Esophagus muscularis mucosa (tissue), 4 donors: ENCODE measurements around the gene CERCAM. TPM values are rescaled to one million over a fixed set of nuclear protein-coding genes. Genes with fewer than 3 reads are reported as not detected.
A peak's percentile ranks its signal among the peaks of the same experiment; 100 is the strongest.

Experiments
- DNase-seq: peaks from one replicate; pipeline ENCODE4 v3.0.0-alpha.2; 2017; ENCODE audit errors: extremely low spot score
- H3K27ac ChIP-seq, 4 donors: fragments of 200-600 bp; sonication (generic); replicated peaks in 1 of 4; 1 replicate in 3 of 4; 2 replicates in 1 of 4; pipeline ENCODE4 v1.5.1; 2016 to 2019; ENCODE audit warnings: mild to moderate bottlenecking in 1 of 4
- H3K27me3 ChIP-seq, 4 donors: fragments of 200-600 bp; sonication (generic); one replicate each; pipeline versions ENCODE4 v1.5.1 to v1.6.0; 2016 to 2019
- H3K36me3 ChIP-seq, 4 donors: fragments of 200-600 bp; sonication (generic); one replicate each; pipeline ENCODE4 v1.5.1; 2016 to 2019
- H3K4me1 ChIP-seq, 4 donors: fragments of 200-600 bp; sonication (generic); one replicate each; pipeline ENCODE4 v1.5.1; 2016 to 2019
- H3K4me3 ChIP-seq, 4 donors: fragments of 200-600 bp; sonication (generic); 1 replicate in 2 of 4; 2 replicates in 2 of 4; pipeline ENCODE4 v1.5.1; 2016 to 2019; ENCODE audit warnings: mild to moderate bottlenecking in 4 of 4, moderate library complexity in 1 of 4
- H3K9me3 ChIP-seq, 4 donors: fragments of 200-600 bp; sonication (generic); 1 replicate in 3 of 4; 2 replicates in 1 of 4; pipeline ENCODE4 v1.5.1; 2016 to 2019
- EP300 ChIP-seq: sonication (generic); formaldehyde crosslinking; IDR thresholded peaks from one replicate; pipeline ENCODE4 v1.6.1; 2017; ENCODE audit warnings: antibody characterized with exemption
- POLR2A ChIP-seq: fragments of 450-650 bp; IDR thresholded peaks from one replicate; pipeline ENCODE4 v1.6.1; 2017; ENCODE audit warnings: antibody characterized with exemption, moderate library complexity, mild to moderate bottlenecking, low read depth
- POLR2AphosphoS5 ChIP-seq, 2 donors: sonication (generic); formaldehyde crosslinking; IDR thresholded peaks; one replicate each; pipeline ENCODE4 v1.6.1; 2017; ENCODE audit warnings: antibody characterized with exemption in 2 of 2
- WGBS: methylation state at CpG from one replicate; pipeline ENCODE4 v1.1.5; 2018; 5-methylcytosine and 5-hydroxymethylcytosine counted together
- intact Hi-C: fragments of 100-400 bp; cut with DNase I; formaldehyde crosslinking; loops from one replicate; pipeline ENCODE4 v1.15.1; 2023
- total RNA-seq, 4 donors: library from RNA; depleted of rRNA; stranded (reverse); fragments of >200 nt; gene quantifications; one replicate each; pipeline versions ENCODE4 v1.1.0 to v1.2.1, GENCODE V29; 2016
- TF ChIP-seq, protein P1 (sequence below), 3 experiments: fragments of 200-600 bp in 2 of 3; fragments of 450-650 bp in 1 of 3; sonication (generic) in 2 of 3; IDR thresholded peaks; one replicate each; pipeline ENCODE4 v1.5.1; 2017 to 2019; ENCODE audit warnings: antibody characterized with exemption in 3 of 3, mild to moderate bottlenecking in 2 of 3, moderate library complexity in 1 of 3

CERCAM gene, protein sequence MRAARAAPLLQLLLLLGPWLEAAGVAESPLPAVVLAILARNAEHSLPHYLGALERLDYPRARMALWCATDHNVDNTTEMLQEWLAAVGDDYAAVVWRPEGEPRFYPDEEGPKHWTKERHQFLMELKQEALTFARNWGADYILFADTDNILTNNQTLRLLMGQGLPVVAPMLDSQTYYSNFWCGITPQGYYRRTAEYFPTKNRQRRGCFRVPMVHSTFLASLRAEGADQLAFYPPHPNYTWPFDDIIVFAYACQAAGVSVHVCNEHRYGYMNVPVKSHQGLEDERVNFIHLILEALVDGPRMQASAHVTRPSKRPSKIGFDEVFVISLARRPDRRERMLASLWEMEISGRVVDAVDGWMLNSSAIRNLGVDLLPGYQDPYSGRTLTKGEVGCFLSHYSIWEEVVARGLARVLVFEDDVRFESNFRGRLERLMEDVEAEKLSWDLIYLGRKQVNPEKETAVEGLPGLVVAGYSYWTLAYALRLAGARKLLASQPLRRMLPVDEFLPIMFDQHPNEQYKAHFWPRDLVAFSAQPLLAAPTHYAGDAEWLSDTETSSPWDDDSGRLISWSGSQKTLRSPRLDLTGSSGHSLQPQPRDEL
- 10 to 100 TPM; 21.7 to 31.0 (median 27.5) TPM for total RNA-seq

DNA sequence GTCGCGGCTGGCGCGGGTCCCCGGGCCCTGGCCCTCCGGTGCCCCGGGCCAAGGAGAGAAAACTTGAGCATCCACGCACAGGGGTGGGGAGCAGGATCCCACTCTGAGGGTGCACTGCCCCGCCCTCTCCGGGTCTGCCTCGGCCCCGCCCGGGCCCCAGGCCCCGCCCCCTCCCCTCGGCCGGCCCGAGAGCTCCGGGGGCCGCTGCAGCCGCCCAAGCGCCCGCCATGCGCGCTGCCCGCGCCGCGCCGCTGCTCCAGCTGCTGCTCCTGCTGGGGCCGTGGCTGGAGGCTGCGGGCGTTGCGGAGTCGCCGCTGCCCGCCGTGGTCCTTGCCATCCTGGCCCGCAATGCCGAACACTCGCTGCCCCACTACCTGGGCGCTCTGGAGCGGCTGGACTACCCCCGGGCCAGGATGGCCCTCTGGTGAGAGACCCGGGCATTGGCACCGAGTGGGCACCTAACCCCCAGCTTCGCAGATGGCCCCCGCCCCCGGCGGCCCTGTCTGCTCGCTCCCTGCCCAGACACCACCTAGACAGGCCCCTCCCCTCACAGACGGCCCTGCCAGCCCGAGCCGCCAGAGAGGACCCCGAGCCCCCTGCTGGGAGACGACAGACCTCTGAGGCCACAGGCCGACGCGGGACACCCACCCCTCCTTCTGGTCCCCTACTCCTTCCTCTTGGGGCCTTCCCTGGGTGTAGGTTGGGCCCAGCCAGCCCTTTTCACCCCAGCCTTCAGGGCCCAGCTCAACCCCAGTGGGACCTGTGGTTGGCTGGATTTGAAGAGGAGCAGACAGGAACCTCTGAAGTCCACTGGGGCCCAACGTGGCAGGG lies at the start of gene CERCAM:
Gene CERCAM (plus strand): TSS at position 207 of the 831 bp plus-strand sequence. CDS start 21 bp downstream, at position 228.
- peaks cover 0 to 26% (median 10%) of the 10 kb centered on the region in 4 donors for H3K36me3 ChIP-seq
- H3K9me3 ChIP-seq: no peaks in the 10 kb centered on the region
- WGBS: 0% methylated on average over 8 of the region's 59 CpGs
- peaks cover 15 to 31% (median 28%) of the 10 kb centered on the region in 4 donors for H3K4me1 ChIP-seq
- peak within 1 kb of the TSS; percentile 87 to 100 (median 94) for H3K4me3 ChIP-seq
- intact Hi-C loops: no loop called here
- peaks cover 0 to 12% (median 0%) of the 10 kb centered on the region in 4 donors for H3K27me3 ChIP-seq
- H3K27ac ChIP-seq: peak within 1 kb of the TSS; percentile 77 to 91 (median 81)
- no peak for TF ChIP-seq POLR2A
- TF ChIP-seq, protein P1, sequence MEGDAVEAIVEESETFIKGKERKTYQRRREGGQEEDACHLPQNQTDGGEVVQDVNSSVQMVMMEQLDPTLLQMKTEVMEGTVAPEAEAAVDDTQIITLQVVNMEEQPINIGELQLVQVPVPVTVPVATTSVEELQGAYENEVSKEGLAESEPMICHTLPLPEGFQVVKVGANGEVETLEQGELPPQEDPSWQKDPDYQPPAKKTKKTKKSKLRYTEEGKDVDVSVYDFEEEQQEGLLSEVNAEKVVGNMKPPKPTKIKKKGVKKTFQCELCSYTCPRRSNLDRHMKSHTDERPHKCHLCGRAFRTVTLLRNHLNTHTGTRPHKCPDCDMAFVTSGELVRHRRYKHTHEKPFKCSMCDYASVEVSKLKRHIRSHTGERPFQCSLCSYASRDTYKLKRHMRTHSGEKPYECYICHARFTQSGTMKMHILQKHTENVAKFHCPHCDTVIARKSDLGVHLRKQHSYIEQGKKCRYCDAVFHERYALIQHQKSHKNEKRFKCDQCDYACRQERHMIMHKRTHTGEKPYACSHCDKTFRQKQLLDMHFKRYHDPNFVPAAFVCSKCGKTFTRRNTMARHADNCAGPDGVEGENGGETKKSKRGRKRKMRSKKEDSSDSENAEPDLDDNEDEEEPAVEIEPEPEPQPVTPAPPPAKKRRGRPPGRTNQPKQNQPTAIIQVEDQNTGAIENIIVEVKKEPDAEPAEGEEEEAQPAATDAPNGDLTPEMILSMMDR (IDR thresholded peaks at IDR 0.05): no peak
- TF ChIP-seq EP300: no peak
- no peak for TF ChIP-seq POLR2AphosphoS5 (IDR thresholded peaks at IDR 0.05)
- no peak for DNase-seq

GRCh38 chr9:128371630-128372117 lies 49.0 kb upstream of the CERCAM start:
- intact Hi-C loops: no loop called here

GRCh38 chr9:128372188-128372641 lies 48.4 kb upstream of the CERCAM start:
- Histone ChIP-seq H3K27me3 (no peaks in the 10 kb centered on the region), H3K4me1 (peaks cover 21 to 40% (median 29%) of the 10 kb centered on the region in 4 donors), H3K4me3 (peak overlapping the region; percentile 60 to 84 (median 68)), H3K36me3 (peaks cover 0 to 35% (median 18%) of the 10 kb centered on the region in 4 donors), H3K27ac (peak overlapping the region; percentile 85 to 94 (median 88)), H3K9me3 (no peaks in the 10 kb centered on the region)
- TF ChIP-seq POLR2A (no peak), POLR2AphosphoS5 (IDR thresholded peaks at IDR 0.05) (no peak), EP300 (no peak)
- TF ChIP-seq, protein P1 (IDR thresholded peaks at IDR 0.05): no peak
- 36% methylated on average over 4 of the region's 4 CpGs for WGBS
- DNase-seq: no peak
- intact Hi-C loops: no loop called here

More at GRCh38 chr9:128371630-128372117, 49.0 kb upstream of the CERCAM start:
- 3% methylated on average over 9 of the region's 10 CpGs for WGBS
- H3K36me3 ChIP-seq: peaks cover 0 to 35% (median 18%) of the 10 kb centered on the region in 4 donors
- peak overlapping the region; percentile 85 to 94 (median 88) for H3K27ac ChIP-seq
- no peaks in the 10 kb centered on the region for H3K9me3 ChIP-seq
- peaks cover 21 to 40% (median 29%) of the 10 kb centered on the region in 4 donors for H3K4me1 ChIP-seq
- DNase-seq: no peak
- TF ChIP-seq POLR2A (no peak), POLR2AphosphoS5 (IDR thresholded peaks at IDR 0.05) (no peak), EP300 (no peak)
- TF ChIP-seq, protein P1 (IDR thresholded peaks at IDR 0.05): no peak
- no peaks in the 10 kb centered on the region for H3K27me3 ChIP-seq
- H3K4me3 ChIP-seq: peak overlapping the region; percentile 60 to 84 (median 68)

GRCh38 chr9:128372784-128373183 lies 47.9 kb upstream of the CERCAM start:
- Histone ChIP-seq H3K36me3 (peaks cover under 1 to 41% (median 20%) of the 10 kb centered on the region in 4 donors), H3K27ac (peak overlapping the region in 1 of 4 donors; percentile 85), H3K9me3 (no peaks in the 10 kb centered on the region), H3K4me1 (peaks cover 21 to 40% (median 29%) of the 10 kb centered on the region in 4 donors), H3K4me3 (no peak overlapping the region), H3K27me3 (no peaks in the 10 kb centered on the region)
- no peak for DNase-seq
- 87% methylated on average over 1 of the region's 1 CpG for whole genome bisulfite sequencing
- intact Hi-C loops: no loop called here
- TF ChIP-seq, protein P1 (IDR thresholded peaks at IDR 0.05): no peak
- TF ChIP-seq POLR2AphosphoS5 (IDR thresholded peaks at IDR 0.05) (no peak), EP300 (no peak), POLR2A (no peak)
